ENCODE data around the gene PFDN5.
A peak's percentile ranks its signal among the peaks of the same experiment; 100 is the strongest.

PFDN5 gene

GRCh38 chr12:53295070-53295890, at the start of gene PFDN5:
TSS of gene PFDN5 (plus strand) at chr12:53295542. CDS start at chr12:53295568, 26 bp downstream.
- DNase-seq = peak; percentile 93

DNA sequence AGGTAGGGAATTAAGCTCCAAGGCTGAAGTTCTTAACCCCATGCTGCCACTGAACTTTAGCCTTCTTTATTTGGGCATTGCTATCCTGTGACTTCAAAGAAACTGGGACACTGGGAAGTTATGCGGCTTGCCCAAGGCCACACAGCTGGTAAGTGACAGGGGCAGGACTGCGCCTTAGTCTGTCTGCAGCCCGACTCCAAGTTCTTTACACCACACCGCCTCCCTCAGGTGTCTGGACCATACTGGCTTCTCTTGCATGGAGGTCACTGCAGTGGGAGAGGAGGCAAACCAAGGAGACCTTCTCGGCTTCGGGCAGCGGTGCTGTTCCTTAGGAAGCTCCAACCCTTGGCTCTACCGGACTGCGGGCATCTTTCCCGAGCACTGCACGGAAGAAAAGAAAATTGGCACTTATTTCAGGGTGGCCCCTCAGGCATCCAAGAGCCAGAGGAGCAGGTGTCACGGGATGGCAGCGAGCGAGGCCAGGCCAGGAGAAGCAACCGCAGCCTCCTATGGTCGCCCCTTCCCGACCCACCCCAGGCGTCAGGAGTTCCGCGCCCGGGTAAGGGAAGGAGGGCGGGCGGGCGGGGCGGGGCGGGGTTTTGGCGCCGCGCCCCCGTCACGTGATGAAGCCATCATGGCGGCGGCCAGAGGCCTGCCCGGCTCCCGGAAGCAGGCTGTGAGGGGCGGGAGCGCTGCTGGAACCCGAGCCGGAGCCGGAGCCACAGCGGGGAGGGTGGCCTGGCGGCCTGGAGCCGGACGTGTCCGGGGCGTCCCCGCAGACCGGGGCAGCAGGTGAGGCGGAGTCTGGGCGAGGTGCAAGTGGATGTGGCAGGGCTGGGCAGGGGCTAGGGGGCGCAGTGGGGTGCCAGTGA, 43.6 kb upstream of the PFDN5 start:
- DNase-seq = peak; percentile 76

DNA sequence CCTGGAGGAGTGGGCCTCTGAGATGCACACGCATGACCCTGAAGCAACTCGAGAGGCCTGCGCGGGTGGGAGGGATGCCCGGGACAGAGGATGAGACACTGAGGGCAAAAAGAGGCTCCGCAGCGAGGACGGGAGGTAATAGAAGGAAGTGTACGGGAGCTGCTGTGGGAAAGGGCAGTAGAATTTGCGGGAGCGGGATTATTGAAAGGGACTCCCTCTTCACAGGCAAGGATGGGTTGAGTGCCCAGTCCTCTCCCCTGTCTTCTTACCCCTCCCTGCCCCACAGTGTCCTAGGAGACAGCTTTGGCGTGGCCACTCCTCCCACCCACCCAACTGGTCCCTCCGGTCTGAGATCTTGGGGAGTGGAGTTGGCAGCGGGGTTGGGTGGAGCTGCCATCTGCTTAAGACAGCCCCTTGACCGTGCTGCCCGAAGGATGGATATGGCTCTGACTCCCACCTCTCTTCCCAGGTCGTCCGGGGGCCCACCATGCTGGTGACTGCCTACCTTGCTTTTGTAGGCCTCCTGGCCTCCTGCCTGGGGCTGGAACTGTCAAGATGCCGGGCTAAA, 42.9 kb upstream of the PFDN5 start:
- no peak for DNase-seq

- DNase-seq = no peak
Observed at GRCh38 chr12:53253298-53253697, 42.0 kb upstream of the PFDN5 start.

DNA sequence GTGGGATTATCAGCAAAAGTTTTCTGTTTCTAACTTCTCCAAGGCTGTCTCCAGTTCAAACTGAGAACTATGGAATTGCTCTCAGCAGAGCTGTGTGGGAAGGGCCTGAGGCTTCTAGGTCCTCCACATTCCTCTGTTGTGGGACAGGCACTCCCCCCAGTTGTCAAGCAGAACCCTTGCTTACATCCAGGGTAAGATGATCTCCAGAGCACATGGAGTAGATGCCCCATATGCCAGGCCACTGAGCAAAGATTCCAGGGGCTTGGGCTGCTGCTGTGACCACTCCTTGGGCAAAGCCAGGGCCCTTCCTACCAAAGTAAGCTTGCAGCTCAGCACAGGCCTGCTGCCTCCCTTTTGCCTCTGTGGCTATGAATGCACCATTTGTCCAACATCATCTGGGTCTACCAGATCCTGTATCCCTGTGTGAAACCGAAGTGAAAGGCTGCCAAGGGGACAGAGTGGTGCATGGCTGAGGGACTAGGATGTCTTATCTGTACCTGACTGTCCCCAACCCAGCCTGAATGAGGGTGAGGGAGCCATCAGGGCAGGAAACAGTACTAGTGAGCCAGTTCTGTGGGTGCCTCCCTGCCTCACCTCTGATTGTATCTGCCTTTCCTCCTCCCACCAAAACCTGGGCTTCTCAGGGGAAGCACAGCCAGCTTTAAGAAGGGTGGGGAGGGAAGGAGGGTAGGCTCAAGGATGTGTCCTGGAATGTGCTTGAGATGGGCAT, 40.4 kb upstream of the PFDN5 start:
- no peak for DNase-seq

DNA sequence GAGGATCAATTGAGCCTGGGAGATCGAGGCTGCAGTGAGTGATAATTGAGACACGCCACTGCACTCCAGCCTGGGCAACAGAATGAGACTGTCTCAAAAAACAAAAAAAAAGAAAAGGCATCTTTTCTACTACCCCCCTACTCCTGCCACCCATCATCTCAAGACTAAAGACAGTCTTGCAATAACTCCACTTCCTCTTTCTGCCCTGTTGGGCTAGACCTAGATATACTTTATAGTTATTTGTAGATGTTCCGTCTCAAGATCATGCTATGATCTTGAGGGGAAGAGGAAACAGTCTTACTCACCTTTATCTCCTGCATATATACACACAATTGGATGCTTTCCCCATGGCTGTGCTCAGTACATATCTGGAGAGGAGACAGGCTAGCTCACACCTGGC, 39.3 kb upstream of the PFDN5 start:
- DNase-seq = no peak

DNA sequence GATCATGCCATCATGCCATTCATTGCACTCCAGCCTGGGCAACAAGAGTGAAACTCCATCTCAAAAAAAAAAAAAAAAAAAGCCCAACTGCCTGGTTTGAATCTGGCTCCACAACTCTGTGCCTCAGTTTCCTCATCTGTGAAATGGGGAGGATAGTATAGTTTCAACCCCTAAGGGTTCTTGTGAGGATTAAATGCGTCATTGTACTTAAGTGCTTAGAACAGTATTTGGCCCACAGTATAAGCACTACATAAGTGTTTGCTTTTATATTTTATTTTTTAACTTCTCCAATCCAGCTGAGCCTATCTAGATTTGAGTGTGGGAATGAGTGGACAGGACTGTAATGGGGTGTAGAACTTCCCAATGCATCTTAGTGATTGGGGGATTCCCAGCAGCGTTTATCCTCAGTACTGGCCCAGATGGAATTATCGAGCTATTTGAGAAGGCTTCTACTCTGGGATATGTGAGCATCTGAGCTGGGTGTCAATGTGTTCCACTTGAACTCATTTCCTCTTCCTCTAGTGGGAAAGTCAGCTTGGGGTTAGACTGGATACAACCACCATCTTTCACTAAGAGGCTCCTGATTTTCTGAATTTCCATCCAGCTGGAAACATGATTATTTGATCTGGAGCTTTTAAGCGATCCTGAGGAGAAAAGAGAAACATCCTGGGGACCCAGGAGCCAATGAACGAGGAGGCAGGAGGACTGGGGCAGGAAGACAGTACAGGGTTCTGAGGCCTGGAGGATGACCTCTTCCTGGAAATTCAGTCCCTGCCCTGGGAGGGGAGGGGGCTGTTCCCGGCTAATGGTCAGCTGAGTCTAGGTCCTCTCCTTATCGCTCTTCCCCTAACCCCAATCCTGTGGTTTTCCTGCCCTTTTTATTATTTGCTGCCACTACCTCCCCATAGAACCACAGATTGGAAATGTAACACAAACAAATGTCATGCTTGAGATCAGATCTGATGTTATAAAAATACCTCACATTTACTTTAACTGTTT, 36.5 kb upstream of the PFDN5 start:
- DNase-seq = no peak

GRCh38 chr12:53259891-53260290, 35.5 kb upstream of the PFDN5 start:
- DNase-seq = no peak

- DNase-seq = no peak
Observed at GRCh38 chr12:53265783-53266182, 29.6 kb upstream of the PFDN5 start.

GRCh38 chr12:53267306-53267998, 27.9 kb upstream of the PFDN5 start:
- no peak for DNase-seq

DNA sequence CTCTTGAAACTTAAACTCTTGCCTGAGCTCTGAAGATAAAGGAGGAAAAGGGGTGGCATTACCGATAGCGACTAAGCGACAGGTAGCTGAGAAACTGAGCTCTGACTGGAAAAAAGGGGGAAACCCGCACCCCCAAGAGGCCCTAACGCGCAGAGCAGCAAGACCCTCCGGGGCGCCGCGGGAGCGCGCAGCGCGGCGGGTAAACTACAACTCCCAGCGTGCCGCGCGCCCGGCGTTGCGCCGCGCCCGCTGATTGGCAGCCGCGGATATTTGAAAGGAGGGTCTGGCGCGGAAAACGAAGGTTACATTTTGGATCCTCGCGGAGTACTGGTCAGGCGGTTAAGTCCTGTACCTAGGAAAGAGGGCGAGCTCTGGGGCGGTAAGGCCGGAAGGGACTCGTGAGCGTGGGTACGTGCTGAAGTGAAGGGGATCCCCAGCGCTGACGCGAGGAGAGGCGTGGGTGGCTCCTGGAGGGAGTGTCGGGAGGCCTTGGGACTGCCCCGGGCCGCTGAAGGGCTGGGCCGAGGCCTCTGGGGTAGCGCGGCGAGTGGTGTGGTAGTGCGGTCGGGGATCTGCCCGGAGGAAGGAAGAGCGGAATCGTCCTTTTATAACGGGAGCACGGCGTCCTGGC, 27.2 kb upstream of the PFDN5 start, which contains the start of gene ESPL1:
Gene ESPL1 (plus strand): TSS at position 301 of the 631 bp plus-strand sequence. CDS start 468 bp downstream, outside the sequence.
- DNase-seq = peak; percentile 86

DNA sequence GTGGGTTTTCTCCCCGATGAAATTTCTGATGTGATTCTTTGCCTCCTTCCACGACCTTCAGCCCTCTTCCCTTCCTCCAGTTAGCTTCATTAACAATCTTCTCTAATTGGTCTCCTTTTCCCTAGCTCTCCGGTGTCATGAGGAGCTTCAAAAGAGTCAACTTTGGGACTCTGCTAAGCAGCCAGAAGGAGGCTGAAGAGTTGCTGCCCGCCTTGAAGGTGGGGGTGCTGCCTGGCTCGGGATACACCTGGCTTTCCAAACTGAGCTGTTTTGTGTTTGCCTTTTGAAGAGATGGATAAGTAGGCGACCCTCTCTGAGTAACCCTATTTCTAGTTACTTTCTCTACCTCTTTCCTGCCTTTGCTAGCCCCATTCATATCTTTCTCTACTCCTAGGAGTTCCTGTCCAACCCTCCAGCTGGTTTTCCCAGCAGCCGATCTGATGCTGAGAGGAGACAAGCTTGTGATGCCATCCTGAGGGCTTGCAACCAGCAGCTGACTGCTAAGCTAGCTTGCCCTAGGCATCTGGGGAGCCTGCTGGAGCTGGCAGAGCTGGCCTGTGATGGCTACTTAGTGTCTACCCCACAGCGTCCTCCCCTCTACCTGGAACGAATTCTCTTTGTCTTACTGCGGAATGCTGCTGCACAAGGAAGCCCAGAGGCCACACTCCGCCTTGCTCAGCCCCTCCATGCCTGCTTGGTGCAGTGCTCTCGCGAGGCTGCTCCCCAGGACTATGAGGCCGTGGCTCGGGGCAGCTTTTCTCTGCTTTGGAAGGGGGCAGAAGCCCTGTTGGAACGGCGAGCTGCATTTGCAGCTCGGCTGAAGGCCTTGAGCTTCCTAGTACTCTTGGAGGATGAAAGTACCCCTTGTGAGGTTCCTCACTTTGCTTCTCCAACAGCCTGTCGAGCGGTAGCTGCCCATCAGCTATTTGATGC, 26.4 kb upstream of the PFDN5 start:
- no peak for DNase-seq

GRCh38 chr12:53274445-53274844, 20.9 kb upstream of the PFDN5 start:
- no peak for DNase-seq

DNA sequence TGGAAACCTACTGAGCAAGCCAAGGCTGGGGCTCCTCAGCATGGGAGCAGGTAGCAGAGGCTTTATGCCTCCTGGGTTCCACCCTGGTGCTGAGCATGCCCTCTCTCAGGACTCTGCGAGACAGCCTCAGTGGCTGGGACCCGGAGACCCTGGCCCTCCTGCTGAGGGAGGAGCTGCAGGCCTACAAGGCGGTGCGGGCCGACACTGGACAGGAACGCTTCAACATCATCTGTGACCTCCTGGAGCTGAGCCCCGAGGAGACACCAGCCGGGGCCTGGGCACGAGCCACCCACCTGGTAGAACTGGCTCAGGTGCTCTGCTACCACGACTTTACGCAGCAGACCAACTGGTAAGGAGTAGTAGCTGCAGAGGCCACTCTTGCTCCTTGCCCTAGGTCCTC, 18.8 kb upstream of the PFDN5 start:
- DNase-seq = no peak

DNA sequence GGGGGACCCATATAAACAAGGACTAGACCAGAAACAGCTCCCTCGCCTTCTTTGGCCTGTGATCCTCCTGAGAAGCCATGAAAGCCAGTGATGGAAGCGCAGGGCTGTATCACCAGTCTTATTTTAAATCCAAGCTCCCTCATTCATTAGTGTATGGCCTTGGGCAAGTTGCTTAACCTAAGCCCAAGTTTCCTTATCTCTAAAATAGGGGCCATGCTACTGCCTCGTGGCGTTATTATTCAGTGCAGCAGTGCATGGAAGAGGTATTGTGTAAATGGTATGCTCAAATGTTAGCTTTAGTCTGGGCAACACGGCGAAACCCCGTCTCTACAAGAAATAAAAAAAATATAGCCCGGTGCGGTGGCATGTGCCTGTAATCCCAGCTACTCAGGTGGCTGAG, 17.4 kb upstream of the PFDN5 start:
- DNase-seq = no peak

GRCh38 chr12:53279283-53279869, 16.0 kb upstream of the PFDN5 start:
- no peak for DNase-seq

- no peak for DNase-seq
Observed at GRCh38 chr12:53279888-53280498, 15.3 kb upstream of the PFDN5 start.

- DNase-seq = no peak
Observed at GRCh38 chr12:53286448-53286847, 8.9 kb upstream of the PFDN5 start.
